GM12873 (cell line): ENCODE results near the gene CNOT6L.

Source experiments
- TF ChIP-seq, protein P1 (sequence below): IDR thresholded peaks from 2 replicates; pipeline ENCODE4 v1.5.1; 2012; ENCODE audit warnings: low read depth, mild to moderate bottlenecking, moderate library complexity, low read length, control low read depth; ENCODE audit not compliant: insufficient read depth; ENCODE audit errors: missing control alignments

The CNOT6L gene

GRCh38 chr4:77776182-77777134, 42.7 kb downstream of the CNOT6L start:
- TF ChIP-seq, protein P1, sequence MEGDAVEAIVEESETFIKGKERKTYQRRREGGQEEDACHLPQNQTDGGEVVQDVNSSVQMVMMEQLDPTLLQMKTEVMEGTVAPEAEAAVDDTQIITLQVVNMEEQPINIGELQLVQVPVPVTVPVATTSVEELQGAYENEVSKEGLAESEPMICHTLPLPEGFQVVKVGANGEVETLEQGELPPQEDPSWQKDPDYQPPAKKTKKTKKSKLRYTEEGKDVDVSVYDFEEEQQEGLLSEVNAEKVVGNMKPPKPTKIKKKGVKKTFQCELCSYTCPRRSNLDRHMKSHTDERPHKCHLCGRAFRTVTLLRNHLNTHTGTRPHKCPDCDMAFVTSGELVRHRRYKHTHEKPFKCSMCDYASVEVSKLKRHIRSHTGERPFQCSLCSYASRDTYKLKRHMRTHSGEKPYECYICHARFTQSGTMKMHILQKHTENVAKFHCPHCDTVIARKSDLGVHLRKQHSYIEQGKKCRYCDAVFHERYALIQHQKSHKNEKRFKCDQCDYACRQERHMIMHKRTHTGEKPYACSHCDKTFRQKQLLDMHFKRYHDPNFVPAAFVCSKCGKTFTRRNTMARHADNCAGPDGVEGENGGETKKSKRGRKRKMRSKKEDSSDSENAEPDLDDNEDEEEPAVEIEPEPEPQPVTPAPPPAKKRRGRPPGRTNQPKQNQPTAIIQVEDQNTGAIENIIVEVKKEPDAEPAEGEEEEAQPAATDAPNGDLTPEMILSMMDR = no peak

- TF ChIP-seq, protein P1 = no peak
Measured at GRCh38 chr4:77773101-77773500, 46.1 kb downstream of the CNOT6L start.

DNA sequence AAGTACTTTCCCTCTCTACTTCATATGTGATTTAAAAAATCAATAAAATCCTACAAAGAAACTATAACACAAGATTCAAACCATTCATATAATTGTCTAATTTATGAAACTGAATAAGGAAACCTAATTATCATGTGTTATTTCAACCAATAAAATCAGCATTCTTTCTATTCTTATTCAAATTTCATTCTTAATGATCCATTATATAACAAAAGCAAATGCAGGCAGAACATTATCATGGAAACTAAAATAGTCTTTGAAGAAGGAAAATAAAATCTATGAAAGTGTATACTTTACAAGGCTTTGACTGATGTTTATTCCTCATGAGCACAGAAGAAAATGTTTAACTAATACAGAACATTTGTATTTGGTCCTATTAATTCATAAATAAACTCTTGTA, 47.6 kb downstream of the CNOT6L start:
- TF ChIP-seq, protein P1 = no peak

DNA sequence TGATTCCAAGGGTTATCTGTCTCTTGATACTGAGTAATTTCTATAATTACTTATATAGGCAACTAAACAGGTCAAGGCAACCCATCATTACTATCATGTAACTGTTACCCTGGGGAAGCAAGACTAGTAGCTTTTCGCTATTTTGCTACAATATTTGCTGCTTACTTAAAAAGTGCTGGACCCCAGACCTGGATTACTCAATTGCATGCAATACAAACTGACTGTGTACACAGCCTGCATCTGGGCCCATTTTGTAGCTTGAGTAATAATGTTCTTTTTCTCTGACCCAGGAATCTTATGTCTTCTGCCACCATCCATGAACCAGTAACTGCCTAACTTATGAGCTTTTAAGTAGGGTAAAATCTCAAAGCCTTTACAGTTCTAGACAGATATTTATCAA, 53.4 kb downstream of the CNOT6L start:
- TF ChIP-seq, protein P1 = no peak

- TF ChIP-seq, protein P1 = no peak
Measured at GRCh38 chr4:77762531-77762930, 56.6 kb downstream of the CNOT6L start.

DNA sequence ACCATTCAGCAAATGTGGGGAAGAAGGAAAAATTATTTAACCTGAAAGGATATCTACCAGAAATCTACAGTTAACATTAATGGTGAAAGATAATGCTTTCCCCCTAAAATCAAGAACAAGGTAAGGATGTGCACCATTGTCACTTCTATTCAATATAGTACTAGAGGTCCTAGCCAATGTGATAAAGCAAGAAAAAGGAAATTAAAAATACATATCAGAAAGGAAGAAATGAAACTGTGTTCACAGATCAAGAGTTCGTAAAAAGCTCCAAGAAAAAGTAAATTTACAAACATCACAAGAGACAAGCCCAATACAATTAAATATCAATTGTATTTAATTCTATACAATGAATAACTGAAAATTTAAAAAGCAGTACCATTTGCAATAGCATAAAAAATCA, 57.6 kb downstream of the CNOT6L start:
- TF ChIP-seq, protein P1 = no peak

DNA sequence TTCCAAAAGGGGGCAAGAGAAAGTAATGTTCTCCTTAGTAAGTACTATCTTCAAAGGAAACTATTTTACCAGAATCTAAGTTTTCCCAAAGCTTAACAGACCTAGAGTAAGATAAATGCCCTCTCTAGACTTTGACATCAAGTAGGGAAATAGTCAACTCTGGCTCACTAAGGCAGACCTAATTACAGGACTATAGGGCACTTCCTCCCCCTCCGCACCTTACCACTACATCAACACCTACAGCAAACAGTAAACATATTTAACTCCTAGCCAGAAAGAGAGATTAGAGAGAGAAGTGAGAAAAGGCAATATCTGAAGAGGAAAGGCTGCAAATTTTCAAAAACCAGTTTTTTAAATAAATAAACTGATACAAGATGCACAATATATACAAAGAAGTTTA, 60.4 kb downstream of the CNOT6L start:
- TF ChIP-seq, protein P1 = no peak
